ENCODE results near the gene COQ5. TPM values are rescaled to one million over a fixed set of nuclear protein-coding genes. Genes with fewer than 3 reads are reported as not detected.

The COQ5 gene
- total RNA-seq, 1 donor from 2014 or later, result 28.8 TPM

DNA sequence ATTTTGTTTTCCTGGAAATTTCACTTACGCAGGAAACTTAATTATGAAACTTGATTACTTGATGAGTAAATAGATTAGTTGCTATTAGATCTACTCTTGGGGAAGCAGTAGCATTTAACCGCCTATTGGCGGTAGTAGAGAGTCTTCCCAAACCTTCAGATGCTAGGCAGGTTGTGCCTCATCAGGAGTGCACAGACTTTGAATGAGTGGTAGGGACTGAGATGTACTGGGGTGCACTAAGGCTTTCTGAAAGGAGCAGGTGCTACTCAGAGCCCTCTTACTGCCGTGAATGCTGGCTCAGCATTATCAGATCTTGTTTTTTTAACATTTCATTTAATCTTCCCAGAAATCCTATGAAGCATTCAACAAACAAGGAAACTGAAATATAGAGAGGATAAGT, 75.0 kb downstream of the COQ5 start:
- DNase-seq (ENCODE audit: low spot score), result no peak

Other genes with a start within 250 kb of the COQ5 start
- 8,888 TPM for gene RNU4-2, start 237.3 kb downstream of the COQ5 start, total RNA-seq
- gene RNU4-1, start 235.9 kb downstream of the COQ5 start, total RNA-seq, result 1,538 TPM
- gene SIRT4, start 226.8 kb downstream of the COQ5 start, total RNA-seq, result not detected
- not detected for gene PLA2G1B, start 201.4 kb downstream of the COQ5 start, total RNA-seq
- 1.4 TPM for gene MSI1, start 160.0 kb downstream of the COQ5 start, total RNA-seq
- gene COX6A1, start 91.0 kb downstream of the COQ5 start, total RNA-seq, result 321 TPM
- gene TRIAP1, start 82.8 kb downstream of the COQ5 start, total RNA-seq, result 15.8 TPM
- 22.5 TPM for gene GATC, start 82.7 kb downstream of the COQ5 start, total RNA-seq
- 155 TPM for gene SRSF9, start 59.4 kb downstream of the COQ5 start, total RNA-seq
- gene DYNLL1, start 33.0 kb downstream of the COQ5 start, total RNA-seq, result 313 TPM
- gene RNF10, start 5.2 kb upstream of the COQ5 start, total RNA-seq, result 236 TPM
- 54.6 TPM for gene POP5, start 52.2 kb upstream of the COQ5 start, total RNA-seq
- gene CABP1, start 111.5 kb upstream of the COQ5 start, total RNA-seq, result 5.9 TPM
- gene MLEC, start 158.0 kb upstream of the COQ5 start, total RNA-seq, result 150 TPM
- 28.4 TPM for gene UNC119B, start 181.3 kb upstream of the COQ5 start, total RNA-seq
- 14.2 TPM for gene ACADS, start 196.7 kb upstream of the COQ5 start, total RNA-seq